ENCODE measurements around the gene MRPL40. TPM values are rescaled to one million over a fixed set of nuclear protein-coding genes. Genes with fewer than 3 reads are reported as not detected.

Gene MRPL40
- total and polyA plus RNA-seq, 10 of the 15 experiments (the other 5 are each of a cell fraction or from before 2014, with no cell fraction given) = 41.2 to 207 (median 69.1) TPM

- 100% methylated on average over 1 of the region's 1 CpG for WGBS (ENCODE audit: insufficient coverage, insufficient replicate concordance, low lambda C conversion rate, missing lambda C conversion rate)
- H3K4me2 ChIP-seq (ENCODE audit: control insufficient read depth, insufficient read depth) = no peak overlapping the region
- H4K20me1 ChIP-seq (ENCODE audit: control insufficient read depth, insufficient read depth) = no peaks in the 10 kb centered on the region
- no peak overlapping the region for H2AFZ ChIP-seq (ENCODE audit: control insufficient read depth, low read depth, low read length)
- TF ChIP-seq YY1 (IDR thresholded peaks at IDR 0.05; ENCODE audit: low read depth, low read length) = no peak
- no peak for TF ChIP-seq NR2C1 (IDR thresholded peaks at IDR 0.05)
- no peak for TF ChIP-seq PKNOX1 (IDR thresholded peaks at IDR 0.05)
- TF ChIP-seq ETV6 (conservative IDR thresholded peaks at IDR 0.05 in 1 of 2, IDR thresholded peaks at IDR 0.05 in 1 of 2; ENCODE audit: borderline replicate concordance in 1 of 2, low read depth in 1 of 2) = no peak
- TF ChIP-seq TCF12 (IDR thresholded peaks at IDR 0.05; ENCODE audit: low read depth, low read length) = no peak
- TF ChIP-seq ZBED1 (IDR thresholded peaks at IDR 0.05; ENCODE audit: borderline replicate concordance) = no peak
- no peak for TF ChIP-seq RAD21 (IDR thresholded peaks at IDR 0.05; ENCODE audit: insufficient read depth, low read depth, low read length)
- no peak for TF ChIP-seq RELA (IDR thresholded peaks at IDR 0.05; ENCODE audit: borderline replicate concordance, partially characterized antibody)
- TF ChIP-seq HDAC6 (IDR thresholded peaks at IDR 0.05; ENCODE audit: unreplicated experiment) = no peak
- TF ChIP-seq ELK1 (IDR thresholded peaks at IDR 0.05; ENCODE audit: low read depth, low read length) = no peak
- no peaks in the 10 kb centered on the region for H3K79me2 ChIP-seq (ENCODE audit: control insufficient read depth, insufficient read depth, low read length)
- ChIA-PET RAD21 (ENCODE audit: unreplicated experiment) (interaction anchor here (1.3 kb wide), 1 partner anchor 19 kb away, joined by 3 read pairs; the partner anchor contains the start of gene CDC45), SMC1A (ENCODE audit: uncharacterized antibody, unreplicated experiment) (no interaction called here), POLR2A (no interaction called here), CTCF (interaction anchor here (1.3 kb wide), 1 partner anchor 16 kb away, joined by 3 read pairs; no protein-coding TSS in a partner anchor)
- H3K9ac ChIP-seq (ENCODE audit: control insufficient read depth, insufficient read depth, low read length) = no peak overlapping the region
- intact Hi-C loops (cut with micrococcal nuclease; ENCODE audit: unreplicated experiment) (no loop called here), in situ Hi-C loops (cut with MboI) (no loop called here)
- no peak overlapping the region for H3K27ac ChIP-seq (ENCODE audit: control insufficient read depth, insufficient read depth)
- H3K36me3 ChIP-seq (ENCODE audit: control insufficient read depth in 2 of 2, insufficient read depth in 2 of 2, low read length in 1 of 2) = peaks cover 18 to 29% of the 10 kb centered on the region in 2 experiments
- no peaks in the 10 kb centered on the region for H3K4me1 ChIP-seq (ENCODE audit: control insufficient read depth, insufficient read depth, low read length)
- H3K4me3 ChIP-seq = no peak overlapping the region
- no peaks in the 10 kb centered on the region for H3K27me3 ChIP-seq (replicated peaks in 1 of 2; ENCODE audit: control insufficient read depth in 2 of 2, insufficient read depth in 2 of 2, low read length in 1 of 2)
- FAIRE-seq = no peak
- ATAC-seq = no peak
- BruUV-seq (replicated peaks) = TSS peak; percentile 18
- no peaks in the 10 kb centered on the region for H3K9me3 ChIP-seq (replicated peaks; ENCODE audit: control insufficient read depth, insufficient read depth, low read length)
- DNase-seq (ENCODE audit: low read depth, low spot score) = no peak
Observed at GRCh38 chr22:19461506-19461905, 29.2 kb downstream of the MRPL40 start.
